ENCODE measurements around the gene TFAM.
"Not testable (repeated sequence)": the region's sequence is repeated elsewhere in the genome, so short reads cannot be mapped to it uniquely, and the experiment has no call there.

The TFAM gene

DNA sequence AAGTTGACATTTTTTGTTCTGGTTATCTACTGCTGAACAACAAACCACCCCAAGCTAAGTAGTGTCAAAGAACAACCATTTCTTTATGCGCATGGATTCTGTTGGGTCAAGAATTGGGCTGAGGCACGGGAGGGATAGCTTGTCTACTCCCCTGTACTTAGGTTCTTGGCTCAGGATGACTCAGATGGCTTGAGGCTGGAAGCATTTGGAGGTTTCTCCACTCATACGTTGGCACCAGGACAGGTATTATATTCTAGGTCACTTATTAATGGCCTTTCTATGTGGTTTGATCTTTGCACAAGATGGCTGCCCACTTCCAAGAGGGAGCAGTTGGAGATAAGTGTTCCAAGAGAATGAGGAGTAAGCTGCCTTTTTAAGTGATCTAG, 11.8 kb upstream of the TFAM start:
- no peak for DNase-seq

DNA sequence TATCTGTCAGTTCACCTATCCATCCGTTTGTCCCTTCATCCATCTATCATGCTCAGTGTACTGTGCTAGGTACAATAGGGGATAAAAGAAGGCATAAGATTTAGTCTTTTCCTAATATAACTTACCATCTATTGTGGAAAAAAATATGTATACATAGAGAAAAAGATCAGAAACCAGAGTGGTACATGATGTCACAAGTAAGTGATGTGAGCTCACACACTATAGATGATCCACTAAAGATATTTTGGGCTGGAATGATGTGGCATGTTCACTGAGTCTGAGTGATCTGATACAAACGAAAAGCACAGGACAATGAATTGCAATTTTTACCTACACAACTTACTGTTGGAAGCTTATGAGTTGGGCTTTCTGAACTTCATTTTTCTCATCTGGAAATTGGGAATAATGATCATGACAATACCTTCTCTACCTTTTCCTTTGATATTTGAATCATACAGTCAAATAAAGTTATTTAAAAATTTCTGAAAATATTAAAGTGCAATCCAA, 2.7 kb upstream of the TFAM start:
- no peak for DNase-seq

DNA sequence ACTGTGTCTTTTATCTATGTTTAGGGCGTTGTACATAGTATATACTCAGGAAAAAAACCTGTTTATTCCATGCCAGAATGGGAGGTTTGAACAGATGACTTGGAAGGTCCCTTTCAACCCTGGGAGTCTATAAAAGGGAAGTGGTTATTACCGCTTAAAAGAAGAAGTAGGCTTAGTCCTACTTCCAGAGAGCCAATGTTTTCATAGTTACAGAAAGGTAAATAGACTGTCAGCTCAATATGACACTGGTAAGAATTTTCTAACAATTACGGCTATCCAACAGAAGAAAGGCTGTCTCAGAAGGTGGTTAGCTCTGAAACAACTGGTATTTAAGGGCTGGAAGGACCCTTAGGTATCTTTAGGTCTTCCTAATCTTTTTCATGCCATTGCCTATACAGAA, 1.1 kb upstream of the TFAM start:
- DNase-seq = no peak

DNA sequence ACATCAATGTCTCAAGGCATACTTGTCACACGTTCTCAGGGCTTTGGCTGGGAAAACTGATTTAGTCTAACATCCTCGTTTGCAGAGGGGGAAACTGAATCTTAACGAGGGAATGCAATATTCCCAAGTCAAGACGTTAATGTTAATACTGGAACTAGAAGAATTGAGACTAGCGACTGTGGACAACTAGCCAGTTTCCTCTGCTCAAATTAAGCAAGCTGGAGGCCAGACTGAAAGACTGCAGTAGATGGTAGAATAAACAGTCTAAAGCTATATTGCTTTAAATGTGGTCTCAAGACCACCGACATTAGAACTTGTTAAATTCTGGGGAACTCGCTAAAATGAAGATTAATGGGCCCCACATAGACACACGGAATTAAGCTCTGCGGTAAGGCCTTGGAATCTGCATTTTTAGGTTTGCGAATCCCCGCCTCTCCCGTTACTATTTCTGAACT, 639 bp upstream of the TFAM start:
- DNase-seq = no peak

DNA sequence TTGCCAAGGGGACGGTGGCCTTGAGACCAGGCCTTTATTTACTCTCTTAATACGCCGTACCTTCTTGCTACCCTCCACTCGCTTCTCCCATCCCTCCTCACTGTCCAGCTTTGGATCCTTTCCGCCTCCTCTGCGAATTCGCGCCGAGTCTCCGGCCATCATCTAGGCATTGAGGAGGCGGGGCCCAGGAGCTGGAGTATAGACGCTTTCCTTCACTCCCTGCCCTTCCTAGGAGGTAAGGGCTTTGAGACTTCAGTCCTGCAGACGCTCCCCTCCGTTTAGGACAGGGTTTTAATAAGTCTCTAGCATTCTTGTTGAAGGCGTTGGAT, 538 bp downstream of the TFAM start:
- DNase-seq = no peak

DNA sequence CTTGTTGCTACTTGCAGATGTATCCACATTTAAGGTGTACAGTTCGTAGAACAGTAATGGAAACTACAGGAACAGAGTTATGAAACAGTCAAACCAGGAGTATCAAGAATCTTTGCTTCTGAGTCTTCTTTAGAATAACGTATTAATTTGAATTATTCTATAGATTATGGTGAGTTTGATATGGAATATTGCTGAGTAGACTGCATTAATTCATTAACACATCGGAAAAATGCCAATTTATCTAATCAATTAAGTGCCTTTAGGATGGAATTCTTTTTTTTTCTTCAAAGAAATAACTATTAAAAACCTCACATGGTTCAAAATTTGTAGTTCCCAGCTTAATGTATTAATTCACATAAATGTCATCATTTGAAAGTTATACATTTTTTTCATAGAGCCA, 3.8 kb downstream of the TFAM start:
- DNase-seq = no peak

DNA sequence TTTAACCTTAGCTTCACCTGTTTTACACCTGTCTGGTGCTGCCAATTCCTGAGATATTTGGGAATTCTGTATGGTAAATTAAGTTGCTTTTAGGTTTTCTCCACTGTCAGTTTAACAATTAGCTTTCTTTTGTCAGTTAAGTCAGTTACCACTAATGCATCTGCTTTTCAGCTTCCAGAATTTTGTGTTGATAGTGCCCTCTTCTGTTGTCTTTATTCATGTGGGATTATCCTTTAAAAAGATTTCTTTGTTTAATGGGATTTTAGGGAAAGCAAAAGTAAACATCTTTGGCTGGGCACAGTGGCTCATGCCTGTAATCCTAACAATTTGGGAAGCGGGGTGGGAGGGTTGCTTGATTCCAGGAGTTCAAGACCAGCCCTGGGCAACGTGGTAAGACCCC, 8.1 kb downstream of the TFAM start:
- DNase-seq = no peak

DNA sequence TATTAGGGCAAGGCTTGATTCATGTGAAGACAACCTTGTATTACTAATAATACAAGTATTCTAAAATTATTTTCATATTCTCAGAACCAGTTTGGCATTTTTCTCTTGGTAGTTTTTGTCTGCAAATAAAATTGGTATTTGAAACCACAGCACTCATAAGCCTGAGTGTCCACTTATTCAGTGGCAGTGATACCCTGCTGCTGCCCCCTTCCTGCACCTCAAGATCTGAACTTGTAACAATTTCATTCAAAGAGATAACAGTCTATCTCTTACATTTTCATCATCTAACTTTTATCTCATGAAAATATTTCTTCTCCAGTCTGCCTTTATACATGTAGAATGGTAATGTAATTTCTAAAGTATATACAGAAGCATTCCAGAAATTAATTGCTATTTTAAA, 9.3 kb downstream of the TFAM start:
- no peak for DNase-seq

DNA sequence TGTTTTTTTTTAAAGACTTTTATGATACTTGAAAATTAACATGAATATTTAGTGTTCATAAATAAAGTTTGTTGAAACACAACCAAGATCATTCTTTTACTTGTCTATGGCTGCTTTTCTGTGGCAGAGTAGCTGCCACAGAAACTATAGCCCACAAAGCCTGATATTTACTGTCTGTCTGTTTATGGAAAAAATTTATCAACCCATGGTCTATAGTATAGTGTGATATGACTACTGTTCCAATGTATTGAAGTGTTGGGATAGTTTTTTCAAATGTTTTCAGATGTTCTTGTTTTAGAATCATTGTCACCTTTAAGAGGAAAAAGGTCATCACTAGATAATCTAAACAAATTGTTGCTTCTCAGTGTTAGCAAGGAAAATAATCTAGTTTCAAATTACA, 10.8 kb downstream of the TFAM start:
- no peak for DNase-seq

DNA sequence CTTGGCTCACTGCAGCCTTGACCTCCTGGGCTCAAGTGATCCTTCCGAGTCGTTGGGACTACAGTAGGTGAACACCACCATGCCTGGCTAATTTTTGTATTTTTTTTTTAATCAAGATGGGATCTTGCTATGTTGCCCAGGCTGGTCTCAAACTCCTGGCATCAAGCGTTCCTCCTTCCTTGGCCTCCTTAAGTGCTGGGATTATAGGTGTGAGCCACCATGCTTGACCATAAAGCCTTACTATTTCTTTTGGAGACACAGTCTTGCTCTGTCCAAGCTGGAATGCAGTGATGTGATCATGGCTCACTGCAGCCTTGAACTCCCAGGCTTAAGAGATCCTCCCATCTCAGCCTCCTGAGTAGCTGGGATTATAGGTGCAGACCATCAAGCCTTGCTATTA, 12.6 kb downstream of the TFAM start:
- no peak for DNase-seq

DNA sequence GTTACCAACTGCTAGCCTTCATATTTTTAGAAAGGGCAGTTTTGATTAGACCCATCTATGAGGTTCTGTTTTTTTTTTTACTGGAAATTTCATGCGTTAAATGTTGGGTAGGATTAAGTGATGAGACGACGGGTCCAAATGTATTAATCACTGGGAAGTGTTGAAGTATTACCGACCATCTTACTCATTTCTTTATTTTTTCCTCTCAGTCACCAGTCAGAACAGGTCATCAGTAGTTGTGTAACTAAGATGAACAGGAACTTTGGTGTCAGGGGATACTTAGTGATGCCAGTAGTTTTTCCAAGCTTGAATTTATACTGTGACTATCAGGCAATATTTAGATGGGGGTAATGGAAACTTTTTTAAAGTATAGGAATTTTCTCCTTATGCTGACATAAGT, 14.2 kb downstream of the TFAM start:
- DNase-seq = no peak

DNA sequence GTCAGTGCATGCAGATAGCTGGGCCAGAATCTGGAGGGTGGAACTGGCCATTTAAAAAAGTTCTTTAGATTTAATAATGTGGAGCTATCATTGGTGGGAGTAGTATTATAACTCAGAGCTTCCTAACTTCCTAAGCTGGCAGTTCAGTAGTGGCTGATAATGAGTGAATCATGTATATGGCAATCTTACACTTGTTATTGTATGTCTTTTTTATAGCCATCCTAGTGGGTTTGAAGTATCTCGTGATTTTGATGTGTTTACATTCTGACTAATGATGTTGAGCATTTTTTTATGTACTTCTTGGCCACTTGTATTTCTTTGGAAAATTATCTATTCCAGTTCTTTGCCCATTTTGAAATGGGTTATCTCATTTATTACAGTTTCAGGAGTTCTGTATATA, 15.4 kb downstream of the TFAM start:
- DNase-seq = no peak

DNA sequence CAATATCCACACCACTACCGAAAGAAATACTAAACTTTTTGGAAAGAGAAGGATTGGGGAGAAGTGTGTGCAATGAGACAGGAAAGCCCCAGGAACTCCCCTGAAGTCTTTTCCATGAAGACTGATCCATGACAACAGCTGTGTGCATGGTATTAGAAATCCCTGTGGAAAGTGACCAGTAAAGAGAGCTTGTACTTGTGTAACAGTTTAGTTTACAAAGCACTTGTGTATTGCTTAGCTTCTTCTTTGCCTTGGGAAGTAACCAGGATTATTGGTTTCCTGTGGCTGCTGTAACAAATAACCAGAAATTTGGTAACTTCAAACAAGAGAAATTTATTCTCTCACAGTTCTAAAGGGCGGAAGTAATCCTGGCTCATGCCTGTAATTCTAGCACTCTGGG, 18.8 kb downstream of the TFAM start:
- DNase-seq = no peak

DNA sequence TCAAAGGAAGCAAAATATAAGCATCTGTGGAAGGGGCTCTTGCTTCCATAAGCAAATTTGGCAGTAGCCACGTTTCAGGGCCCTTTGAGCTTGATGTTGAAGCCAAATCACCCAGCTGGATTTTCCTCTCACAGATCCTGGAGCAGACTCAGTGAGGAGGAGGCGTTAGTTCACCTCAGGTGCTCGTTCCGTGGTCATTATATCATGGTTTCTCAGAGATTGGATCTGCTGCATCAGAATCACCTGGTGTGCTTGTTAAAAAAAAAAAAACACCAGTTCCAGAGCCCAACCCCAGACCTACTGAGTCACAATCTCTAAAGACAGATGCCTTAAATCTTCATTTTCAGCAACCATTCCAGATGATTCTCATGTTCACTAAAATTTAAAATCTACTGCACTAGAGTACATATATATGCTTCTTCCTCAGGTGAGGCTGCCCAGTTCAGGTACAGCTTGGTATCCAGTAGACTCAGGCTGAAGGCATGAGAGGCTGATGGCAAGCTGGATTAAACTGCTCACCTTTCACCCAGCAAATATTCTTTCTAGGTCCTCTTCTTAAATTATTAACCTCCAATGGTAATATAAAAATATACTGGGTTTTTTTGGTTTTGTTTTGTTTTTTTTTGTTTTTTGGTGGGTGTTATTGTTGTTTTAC, 24.9 kb downstream of the TFAM start:
- no peak for DNase-seq

DNA sequence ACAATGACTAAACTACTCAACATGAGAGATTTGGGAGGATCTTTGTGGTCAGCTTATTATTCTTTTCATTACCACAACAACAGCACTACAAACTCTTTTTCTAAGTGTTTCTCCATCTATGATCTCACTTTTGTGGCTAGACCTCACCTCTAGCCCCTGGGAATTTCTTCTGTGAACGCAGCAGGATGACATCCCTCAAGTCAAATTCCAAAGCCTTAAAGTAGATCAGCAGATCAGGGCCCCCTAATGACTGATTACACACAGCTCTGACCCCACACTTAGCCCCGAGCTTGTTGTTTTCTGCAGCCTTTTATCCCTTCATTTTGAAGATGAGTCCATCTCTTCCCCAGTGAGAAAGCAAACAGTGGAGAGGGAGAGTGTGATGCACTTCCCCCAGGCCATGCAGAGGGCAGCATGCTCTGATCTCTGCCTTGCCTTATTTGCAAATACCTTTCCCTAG, 27.3 kb downstream of the TFAM start:
- no peak for DNase-seq

DNA sequence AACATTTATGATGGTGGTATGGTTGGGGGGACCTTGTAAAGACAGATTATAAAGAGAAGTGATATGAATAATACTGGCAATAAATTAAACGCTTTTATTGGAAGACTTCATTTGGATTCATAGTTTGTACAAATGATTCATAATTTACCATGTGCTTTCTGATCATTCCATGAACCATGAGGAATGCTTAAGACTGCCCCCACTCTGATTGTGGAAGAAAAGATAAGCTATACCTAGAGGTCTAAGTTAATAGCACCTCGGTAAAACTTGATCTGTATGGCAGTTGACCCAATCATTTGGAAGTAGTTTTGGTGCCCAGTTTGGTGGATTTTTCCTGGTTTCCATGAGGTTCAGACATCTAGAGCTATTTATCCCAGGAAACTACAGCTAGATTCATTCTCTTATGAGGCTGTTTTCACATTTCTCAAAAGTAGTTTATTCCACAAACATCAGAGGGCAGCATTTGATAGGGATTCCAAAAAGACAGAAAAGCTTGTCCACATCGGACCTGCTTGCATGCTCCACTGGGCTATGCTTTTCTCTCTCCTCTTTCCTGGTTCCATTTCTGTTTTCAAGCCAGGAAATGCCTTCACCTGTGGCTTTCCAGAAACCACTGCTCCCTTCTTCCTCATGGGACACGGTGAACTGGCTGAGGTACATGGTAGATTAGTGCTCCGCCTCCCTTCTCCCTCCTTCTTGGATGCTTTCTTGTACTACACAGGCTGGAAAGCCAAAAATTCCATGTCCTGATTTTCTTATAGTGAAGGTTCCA, 29.2 kb downstream of the TFAM start:
- DNase-seq = peak; percentile 78

DNA sequence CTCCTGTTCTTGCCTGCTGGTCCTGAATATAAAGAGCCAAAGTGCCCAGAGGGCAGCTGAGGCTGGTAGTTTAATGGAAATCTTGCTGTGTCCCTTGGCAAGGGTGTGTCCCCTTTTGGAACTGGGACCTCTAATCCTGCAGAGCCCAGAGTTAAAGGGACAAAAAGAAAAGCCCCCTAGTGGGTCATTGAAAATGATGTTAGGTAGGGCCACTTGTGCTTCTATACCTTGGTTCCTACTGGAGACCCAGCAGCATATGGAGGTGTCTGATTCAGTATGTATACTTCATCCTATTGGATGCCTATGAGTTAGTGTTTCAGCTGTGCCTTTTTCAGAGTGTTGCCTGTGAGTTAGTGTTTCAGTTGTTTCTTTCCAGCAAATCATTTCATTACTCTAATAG, 30.5 kb downstream of the TFAM start:
- DNase-seq = no peak

DNA sequence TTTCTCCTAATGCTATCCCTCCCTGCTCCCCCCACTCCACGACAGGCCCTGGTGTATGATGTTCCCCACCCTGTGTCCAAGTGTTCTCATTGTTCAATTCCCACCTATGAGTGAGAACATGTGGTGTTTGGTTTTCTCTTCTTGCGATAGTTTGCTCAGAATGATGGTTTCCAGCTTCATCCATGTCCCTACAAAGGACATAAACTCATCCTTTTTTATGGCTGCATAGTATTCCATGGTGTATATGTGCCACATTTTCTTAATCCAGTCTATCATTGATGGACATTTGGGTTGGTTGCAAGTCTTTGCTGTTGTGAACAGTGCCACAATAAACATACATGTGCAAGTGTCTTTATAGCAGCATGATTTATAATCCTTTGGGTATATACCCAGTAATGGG, 32.7 kb downstream of the TFAM start:
- DNase-seq = not testable (repeated sequence)

DNA sequence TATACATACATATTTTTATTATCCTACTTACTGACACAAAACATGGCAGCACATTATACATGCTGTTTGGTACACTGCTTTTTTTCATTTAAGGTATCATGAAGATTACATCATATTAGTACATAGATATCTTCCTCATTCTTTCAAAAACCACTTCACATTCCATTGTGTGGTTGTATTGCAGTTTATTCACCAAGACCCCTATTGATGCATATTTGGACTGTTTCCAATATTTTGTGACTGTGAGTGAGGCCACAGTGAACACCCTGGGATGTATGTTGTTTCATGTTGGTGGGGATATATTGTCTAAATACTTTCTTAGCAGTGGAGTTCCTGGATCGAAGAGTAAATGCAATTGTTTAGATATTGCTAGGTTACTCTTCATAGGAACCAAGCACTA, 39.0 kb downstream of the TFAM start:
- no peak for DNase-seq

DNA sequence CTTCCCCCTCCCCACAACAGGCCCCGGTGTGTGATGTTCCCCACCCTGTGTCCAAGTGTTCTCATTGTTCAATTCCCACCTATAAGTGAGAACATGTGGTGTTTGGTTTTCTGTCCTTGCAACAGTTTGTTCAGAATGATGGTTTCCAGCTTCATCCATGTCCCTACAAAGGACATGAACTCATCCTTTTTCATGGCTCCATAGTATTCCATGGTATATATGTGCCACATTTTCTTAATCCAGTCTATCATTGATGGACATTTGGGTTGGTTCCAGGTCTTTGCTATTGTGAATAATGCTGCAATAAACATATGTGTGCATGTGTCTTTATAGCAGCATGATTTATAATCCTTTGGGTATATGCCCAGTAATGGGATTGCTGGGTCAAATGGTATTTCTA, 43.2 kb downstream of the TFAM start:
- DNase-seq = not testable (repeated sequence)

DNA sequence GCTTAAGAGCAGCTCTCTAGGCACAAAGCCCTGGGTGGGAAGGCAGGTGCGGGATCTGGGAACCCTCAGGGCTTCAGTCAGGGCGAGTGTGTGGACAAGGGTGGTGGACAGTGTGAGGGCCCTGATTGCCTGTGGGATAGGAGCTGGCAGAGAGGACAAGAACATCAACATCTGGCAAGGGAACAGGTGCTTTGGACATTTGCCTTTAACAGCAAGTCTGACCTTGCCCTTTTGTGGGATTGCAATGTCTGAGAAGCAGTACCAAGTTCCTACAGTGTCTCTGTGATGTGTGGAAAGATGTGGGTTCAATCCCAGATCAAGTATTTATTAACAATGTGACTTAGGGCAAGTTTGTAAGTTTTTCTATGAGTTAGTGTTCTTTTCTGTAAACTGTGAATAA, 46.7 kb downstream of the TFAM start:
- DNase-seq = no peak

DNA sequence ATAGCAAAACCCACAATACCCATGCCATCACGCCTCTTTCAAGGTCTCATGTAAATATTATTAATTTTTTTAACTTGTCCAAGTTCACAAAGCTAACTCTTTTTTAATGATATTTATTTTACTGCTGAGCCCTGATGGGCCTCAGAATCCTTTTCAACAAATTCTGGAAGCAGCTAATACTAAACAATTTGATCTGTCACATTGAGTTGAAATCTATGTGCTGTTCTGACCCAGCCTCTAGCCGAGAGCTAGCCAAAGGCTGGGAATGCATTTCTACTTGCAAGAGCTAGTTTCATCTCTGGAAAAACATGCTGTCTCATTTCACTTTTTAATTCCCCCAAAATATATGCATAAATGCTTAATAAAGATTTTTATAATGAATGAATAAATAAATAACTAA, 47.9 kb downstream of the TFAM start:
- DNase-seq = no peak

DNA sequence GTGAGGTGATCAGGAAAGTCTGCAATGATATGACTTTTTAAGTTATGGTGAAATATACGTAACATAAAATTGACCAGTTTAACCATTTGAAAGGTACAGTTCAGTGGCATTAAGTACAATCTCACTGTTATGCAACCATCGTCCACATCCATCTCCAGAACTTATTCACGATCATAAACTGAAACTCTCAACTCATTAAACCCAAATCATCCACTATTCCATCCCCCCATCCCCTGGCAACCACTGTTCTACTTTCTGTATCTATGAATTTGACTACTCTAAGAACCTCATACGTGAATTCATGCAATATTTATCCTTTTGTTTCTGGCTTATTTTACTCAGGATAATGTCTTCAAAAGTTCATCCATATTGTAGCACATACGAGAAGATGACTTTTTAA, 48.4 kb downstream of the TFAM start:
- no peak for DNase-seq

DNA sequence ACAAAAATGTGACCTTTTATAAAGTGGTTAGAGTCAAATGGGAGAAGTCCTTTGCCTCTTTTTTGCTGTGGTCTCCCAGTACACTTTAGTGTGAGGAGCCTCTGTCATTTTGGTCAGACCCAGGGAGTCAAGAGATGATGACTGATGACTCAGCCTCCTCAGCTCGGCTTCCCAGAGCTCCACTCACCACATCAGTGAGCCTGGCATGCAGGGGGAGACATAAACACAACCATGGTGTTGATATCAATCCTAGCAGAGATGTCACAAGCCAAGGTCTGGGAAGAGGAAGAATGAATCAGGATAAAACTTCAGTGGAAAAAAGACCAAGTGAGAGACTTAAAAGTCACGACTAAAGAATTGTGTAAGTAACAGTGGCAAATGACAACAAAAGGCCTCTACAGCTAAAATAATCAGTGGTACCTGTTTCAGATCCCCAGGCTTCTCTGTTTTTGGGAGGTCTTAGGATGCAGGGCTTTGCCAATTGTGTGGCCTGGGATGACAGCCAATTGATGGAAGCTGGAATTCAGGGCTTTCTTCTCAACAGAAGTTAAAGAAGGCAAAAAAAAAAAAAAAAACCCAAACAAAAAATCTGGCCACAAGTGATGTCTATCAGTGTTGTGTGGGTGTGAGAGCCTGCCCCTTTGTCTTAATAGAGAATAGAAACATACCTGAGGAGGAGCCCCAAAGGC, 50.2 kb downstream of the TFAM start:
- peak; percentile 76 for DNase-seq
